HG03139 (cell line): ENCODE measurements around the gene TTLL3.
"Not testable (repeated sequence)": the region's sequence is repeated elsewhere in the genome, so short reads cannot be mapped to it uniquely, and the experiment has no call there.

Experiments used
- ATAC-seq: cut with Tn5 transposase; IDR thresholded peaks from one replicate; pipeline ENCODE4 v1.9.1; 2021; ENCODE audit not compliant: unreplicated experiment

Gene TTLL3

DNA sequence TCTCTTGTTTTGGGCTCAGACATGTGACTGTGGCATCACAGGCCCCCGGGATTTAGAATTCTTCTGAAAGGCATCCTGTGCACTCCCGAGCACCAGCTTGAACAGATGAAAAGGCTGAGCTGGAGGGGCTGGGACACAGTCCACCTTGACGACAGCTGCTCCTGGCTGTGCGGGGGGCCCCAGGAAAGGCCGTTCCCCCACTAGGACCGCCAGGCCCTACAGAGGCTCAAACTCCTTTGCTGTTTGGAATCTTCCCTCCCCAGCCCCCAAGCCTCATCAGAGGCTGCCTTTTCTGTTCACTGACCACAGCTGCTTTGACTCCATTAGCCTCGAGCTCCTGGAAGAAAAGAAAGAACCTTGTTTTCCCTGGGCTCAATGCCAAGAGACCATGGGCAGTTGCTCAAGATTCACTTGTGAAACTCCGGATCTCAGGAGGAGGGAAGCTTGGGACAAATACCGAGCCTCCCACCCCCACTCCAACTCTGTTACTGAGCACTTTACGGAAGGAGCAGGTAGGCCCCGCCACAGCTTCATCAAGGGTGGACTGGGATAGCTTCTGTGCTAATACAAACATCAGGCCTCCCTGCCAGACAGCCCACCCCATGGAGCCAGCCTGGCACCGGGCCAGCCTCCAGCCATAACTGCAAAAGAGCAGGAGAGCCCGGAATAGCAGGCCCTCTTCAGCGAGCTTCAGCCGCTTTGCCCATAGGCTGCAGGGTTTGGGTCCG lies 54.3 kb downstream of the TTLL3 start:
- no peak for ATAC-seq

DNA sequence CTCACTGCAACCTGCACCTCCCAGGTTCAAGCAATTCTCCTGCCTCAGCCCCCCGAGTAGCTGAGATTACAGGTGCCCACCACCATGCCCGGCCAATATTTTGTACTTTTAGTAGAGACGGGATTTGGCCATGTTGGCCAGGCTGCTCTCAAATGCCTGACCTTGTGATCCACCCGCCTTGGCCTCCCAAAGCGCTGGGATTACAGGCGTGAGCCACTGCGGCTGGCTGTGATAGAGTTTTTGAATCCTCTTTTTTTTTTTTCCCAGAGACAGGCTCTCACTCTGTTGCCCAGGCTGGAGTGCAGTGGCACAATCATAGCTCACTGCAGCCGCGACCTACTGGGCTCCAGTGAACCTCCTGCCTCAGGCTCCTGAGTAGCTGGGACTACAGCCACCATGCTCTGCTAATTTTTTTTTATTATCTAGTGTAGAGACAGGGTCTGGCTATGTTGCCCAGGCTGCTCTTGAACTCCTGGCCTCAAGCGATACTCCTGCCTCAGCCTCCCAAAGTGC lies 55.1 kb downstream of the TTLL3 start:
- ATAC-seq, result not testable (repeated sequence)

DNA sequence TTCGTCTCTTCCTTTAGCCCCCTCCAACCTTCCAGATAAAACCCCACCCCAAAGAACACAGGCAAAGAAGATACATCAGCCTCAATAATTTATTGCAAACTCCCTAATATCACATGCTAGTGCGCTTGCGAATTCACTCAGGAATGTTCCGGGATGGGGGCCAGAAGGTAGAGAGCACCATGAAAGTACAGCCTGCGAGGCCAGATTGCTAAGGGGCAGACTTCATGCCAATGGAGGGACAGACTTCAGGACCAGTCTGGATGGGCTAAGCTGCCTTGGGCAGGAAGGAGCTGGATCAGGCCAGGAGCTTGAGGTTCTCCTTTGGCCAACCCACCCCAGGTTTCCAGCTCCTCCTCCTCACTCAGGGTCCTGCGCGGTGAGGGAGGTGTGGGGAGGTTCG lies 56.6 kb downstream of the TTLL3 start:
- no peak for ATAC-seq

DNA sequence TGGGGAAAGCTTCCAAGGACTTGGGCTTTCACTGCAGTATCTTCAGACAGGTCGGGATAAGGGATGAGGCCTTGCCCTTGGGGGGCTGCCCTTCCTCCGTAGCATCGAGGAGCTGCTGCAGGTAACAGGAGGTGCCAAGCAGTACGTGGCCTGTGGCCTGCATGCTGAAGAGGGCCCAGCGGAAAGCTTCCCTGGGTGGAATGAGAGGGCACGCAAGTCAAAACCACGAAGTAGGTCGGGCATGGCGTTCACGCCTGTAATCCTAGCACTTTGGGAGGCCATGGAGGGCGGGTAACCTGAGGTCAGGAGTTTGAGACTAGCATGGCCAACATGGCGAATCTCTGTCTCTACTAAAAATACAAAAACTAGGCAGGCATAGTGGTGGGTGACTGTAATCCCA lies 57.0 kb downstream of the TTLL3 start:
- ATAC-seq, result no peak

DNA sequence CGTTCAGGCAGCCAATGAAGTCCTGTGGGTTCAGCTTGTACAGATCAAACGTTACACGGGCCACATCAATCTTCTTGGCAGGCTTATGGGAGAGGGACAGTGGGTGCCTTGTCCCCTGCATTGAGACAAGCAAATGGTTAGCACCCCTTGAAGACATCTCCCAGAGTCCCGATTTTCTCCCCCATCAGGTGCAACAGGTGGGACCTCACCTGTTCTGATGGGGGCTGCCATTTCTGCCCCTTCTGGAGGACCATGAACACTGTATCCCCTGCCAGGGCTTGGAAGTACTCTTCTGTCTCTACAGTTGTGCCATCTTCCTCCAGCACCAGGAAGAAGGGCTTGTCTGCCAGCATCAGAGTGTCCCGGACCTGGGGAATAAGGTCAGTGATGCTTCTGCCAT lies 59.9 kb downstream of the TTLL3 start:
- no peak for ATAC-seq

DNA sequence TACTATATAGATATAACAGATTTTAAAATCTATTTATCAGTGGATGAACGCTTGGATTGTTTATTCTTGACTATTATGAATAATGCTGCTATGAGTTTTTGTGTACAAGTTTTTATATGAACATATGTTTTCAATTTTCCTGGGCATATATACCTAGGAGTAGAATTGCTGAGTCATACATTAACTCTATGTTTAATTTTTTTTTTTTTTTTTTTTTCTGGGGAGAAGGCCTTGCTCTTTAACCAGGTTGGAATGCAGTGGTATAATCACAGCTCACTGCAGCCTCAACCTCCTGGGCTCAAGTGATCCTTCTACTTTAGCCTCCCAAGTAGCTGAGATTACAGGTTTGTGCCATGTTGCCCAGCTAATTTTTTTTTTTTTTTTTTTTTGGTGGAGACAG lies 60.9 kb downstream of the TTLL3 start:
- ATAC-seq, result no peak

DNA sequence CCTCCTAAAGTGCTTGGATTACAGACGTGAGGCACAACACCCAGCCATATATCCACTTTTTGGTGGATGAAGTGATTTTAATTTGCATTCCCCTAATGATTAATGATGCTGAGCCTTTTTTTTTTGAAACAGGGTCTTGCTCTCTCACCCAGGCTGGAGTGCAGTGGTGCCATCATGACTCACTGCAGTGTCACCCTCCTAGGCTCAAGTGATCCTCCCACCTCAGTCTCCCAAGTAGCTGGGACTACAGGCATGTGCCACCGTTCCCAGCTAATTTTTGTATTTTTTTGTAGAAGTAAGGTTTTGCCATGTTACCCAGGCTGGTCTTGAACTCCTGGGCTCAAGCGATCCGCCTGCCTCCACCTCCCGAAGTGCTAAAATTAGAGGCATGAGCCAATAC lies 62.0 kb downstream of the TTLL3 start:
- ATAC-seq, result not testable (repeated sequence)

DNA sequence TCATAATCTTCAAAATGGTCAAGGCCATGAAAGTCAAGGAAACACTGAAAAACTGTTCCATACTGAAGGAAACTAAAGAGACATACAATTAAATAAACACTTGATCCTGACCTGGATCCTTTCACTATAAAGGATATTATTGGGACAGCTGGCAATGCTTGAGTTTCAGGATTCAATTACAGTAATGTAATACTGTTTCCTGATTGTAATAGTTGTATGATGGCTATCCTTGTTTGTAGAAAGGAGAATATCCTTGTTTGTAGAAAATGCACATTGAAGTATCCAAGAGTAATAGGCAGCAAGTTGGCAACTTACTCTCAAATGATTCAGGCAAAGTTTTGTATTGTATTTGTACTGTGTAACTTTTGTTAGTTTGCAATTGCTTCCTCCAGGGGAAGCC lies 65.4 kb downstream of the TTLL3 start:
- ATAC-seq, result no peak

DNA sequence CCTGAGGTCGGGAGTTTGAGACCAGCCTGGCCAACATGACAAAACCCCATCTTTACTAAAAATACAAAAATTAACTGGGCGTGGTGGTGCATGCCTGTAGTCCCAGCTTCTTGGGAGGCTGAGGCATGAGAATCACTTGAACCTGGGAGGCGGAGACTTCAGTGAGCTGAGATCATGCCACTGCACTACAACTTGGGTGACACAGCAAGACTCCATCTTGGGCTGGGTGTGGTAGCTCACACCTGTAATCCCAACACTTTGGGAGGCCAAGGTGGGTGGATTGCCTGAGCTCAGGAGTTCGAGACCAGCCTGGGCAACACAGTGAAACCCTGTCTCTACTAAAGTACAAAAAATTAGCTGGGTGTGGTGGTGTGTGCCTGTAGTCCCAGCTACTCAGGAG lies 66.2 kb downstream of the TTLL3 start:
- not testable (repeated sequence) for ATAC-seq

DNA sequence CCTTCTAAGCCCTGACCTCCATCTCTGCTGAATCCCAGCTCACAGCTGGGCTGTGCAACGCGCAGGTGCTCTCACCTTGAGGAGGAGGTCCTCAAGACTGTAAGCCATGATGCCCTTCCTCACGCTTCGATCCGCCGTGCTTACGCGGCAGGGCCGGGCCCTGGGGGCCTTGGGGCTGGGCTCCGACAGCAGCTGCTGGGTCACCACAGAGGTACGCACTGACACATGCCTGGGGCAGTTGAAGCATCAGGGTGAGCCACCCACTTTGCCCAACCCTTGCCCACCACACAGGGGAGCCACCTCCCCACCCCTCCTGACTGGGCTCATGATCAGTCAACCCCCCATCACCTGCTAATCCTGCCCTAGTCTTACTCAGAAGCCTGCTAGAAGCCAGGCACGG lies 66.9 kb downstream of the TTLL3 start:
- ATAC-seq, result no peak

DNA sequence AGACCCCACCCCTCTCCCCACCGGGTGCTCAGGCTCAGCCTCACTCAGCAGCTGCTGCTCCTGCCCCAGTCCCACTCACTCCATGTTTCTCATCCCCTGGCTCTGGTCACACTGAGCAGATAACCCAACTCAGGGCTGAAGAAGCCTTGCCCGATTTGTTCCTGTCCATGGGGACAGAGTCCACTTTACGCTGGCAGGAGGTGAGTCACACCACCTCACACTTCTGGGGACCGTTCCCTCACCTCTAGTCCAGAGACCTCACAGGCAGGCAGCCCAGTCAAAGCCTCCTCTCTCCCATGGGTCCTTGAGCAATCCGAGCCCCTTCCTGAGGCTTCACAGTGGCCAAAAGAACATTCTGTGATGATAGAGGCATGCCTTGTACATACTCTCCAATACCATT lies 68.6 kb downstream of the TTLL3 start:
- no peak for ATAC-seq

DNA sequence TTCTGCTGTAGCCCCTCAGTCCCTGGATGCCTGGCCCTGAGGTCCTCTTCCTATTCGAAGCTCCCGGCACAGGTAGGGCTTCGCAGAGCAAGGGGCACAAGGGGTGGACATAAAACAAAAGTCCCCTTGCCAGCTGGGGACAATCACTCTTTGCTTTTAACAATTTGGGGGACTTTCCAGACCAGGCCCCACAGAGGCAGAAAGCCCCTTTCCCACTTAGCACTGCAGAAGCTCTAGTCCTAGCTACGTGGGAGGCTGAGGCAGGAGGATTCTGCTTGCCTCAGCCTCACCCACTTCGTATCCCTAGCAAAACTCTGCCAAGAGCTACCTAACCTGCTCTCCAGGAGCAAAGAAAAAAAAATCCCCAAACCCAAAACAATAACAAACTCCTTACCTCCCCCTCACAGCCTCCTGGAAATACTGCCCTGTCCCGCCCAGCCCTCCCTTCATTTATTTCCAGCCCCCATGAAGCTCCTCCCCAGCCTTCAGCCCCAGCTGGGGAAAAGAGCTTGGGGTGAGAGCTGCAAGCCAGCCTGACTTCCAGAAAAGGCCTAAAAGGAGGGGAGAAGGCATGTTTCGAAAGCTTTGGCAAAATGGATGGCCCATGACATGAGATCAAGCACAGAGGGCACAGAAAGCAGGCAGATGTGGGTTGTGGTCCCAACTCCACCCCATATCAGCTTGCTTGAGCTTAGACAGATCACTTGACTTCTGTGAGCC lies 69.9 kb downstream of the TTLL3 start, which contains the start of gene CIDEC:
CIDEC (minus strand) TSS at position 424 of the 720 bp plus-strand sequence. CDS start 1,767 bp downstream, outside the sequence.
- ATAC-seq, result no peak

DNA sequence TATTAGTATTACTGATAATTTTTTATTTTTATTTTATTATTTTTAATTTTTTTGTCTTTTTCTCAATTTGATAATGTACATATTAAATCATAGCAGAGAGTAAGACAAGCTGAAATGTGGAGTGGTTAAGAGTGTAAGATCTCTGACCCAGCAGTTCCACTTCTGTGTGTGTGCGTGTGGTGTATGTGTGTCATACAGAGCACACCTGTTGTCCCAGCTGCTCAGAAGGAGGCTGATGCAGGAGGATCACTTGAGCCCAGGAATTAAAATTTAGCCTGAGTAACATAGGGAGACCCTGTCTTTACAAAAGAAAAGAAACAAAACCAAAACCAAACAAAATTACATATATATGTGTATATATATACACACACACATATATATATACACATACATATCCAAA lies 71.4 kb downstream of the TTLL3 start:
- ATAC-seq, result no peak

DNA sequence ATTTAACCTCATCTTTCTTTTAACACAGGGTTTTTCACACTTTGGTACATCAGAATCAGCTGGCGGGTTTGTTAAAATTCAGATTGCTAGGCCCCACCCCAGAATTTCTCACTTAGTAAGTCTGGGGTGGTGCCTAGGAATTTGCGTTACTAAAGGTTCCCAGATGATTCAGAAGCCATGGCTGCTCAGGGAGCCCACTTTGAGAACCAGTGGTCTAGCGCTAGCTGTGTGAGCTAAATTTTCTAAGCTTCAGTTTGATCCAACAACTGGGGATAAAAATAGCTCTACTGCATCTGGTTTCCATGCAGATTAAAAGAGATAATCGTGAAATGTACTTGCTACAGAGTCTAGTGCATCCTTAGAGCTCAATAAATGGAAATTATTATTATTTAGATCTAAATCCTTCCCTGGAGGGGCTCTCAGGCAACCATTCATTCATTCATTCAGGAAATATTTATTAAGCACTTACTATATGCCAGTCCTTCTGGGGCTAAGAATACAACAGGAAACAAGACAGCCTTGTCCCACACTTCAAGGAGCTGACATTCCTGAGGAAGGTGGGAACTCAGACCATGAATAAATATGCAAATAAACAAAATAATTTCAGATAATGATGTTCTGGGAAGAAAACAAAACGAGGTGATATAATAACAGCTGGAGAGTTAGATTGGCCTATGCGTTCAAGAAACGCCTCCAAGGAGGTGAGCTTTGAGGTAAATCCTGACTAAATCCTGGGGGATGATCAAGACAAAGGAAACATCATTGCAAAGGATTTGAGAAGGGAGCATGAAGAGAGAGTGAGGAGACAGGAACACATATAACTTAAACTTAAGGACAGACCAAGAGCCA lies 73.9 kb downstream of the TTLL3 start:
- ATAC-seq, result no peak

DNA sequence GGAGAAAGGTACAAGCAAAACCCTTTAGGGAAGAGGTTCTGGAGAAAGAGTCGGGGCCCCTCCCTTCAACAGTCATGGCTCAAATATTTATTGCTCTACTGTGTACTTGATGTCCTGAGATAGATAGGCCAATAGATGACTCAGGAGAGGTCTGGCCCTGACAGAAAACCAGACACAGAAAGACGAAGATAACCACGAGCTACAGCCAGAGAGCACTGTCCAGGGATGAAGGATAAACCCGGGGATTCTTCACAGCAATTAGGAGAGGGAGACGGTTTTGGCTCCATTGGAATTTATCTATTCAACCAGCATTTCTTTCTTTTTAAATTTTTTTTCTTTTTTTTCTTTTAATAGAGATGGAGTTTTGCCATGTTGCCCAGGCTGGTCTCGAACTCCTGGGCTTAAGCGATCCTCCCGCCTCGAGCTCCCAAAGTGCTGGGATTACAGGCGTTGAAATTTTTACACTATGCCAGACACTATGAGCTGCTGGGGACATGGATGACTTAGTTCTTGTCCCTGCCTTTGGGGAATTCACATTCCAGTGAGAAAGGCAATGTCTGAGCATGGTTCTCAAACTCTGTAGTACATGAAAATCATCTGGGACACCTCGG lies 74.6 kb downstream of the TTLL3 start:
- ATAC-seq, result no peak
